NCI-H774 (cell line): Measurements from ENCODE around the gene SNAPIN.

Experiments
- DNase-seq: peaks from one replicate; lab custom pipeline; 2025; lab: John Stamatoyannopoulos, UW

SNAPIN gene

DNA sequence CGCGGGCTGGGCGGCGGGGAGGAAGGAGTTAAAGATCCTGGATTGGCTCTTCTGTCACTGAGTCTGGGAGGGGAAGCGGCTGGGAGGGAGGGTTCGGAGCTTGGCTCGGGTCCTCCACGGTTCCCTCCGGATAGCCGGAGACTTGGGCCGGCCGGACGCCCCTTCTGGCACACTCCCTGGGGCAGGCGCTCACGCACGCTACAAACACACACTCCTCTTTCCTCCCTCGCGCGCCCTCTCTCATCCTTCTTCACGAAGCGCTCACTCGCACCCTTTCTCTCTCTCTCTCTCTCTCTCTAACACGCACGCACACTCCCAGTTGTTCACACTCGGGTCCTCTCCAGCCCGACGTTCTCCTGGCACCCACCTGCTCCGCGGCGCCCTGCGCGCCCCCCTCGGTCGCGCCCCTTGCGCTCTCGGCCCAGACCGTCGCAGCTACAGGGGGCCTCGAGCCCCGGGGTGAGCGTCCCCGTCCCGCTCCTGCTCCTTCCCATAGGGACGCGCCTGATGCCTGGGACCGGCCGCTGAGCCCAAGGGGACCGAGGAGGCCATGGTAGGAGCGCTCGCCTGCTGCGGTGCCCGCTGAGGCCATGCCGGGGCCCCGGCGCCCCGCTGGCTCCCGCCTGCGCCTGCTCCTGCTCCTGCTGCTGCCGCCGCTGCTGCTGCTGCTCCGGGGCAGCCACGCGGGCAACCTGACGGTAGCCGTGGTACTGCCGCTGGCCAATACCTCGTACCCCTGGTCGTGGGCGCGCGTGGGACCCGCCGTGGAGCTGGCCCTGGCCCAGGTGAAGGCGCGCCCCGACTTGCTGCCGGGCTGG, 20.2 kb downstream of the SNAPIN start, which contains the start of gene NPR1:
TSS of gene NPR1 (plus strand) at position 170 of the 818 bp plus-strand sequence. CDS start at position 591, 421 bp downstream.
- no peak for DNase-seq

DNA sequence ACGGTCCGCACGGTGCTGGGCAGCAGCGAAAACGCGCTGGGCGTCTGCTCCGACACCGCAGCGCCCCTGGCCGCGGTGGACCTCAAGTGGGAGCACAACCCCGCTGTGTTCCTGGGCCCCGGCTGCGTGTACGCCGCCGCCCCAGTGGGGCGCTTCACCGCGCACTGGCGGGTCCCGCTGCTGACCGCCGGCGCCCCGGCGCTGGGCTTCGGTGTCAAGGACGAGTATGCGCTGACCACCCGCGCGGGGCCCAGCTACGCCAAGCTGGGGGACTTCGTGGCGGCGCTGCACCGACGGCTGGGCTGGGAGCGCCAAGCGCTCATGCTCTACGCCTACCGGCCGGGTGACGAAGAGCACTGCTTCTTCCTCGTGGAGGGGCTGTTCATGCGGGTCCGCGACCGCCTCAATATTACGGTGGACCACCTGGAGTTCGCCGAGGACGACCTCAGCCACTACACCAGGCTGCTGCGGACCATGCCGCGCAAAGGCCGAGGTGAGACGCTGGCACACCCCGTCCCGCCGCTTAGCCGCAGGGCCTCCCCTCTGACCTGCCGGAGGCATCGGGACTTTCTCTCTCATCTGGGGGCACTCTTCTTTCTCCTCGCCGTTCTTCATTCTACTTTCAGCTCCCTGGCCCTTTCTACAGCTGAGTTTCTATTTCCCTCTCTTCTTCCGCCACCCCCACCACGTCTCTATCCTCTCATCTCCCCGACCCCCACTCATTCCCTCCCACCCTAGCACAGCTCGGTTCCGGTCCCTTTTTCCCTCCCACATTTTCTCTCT, 21.0 kb downstream of the SNAPIN start:
- no peak for DNase-seq

DNA sequence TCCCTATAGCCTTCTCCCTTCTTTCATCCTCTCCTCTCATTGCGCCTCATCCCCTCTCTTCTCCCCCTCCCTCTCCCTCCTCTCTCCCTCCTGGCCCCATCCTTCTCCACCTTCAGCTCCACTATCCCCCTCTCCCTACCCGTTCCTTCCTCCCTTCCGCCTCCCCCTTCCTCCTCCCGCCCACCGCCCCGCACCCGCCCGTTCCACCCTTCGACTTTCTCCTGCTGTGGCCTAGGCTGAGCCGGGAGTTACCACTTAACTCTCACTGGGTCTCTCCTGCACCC, 21.6 kb downstream of the SNAPIN start:
- no peak for DNase-seq

DNA sequence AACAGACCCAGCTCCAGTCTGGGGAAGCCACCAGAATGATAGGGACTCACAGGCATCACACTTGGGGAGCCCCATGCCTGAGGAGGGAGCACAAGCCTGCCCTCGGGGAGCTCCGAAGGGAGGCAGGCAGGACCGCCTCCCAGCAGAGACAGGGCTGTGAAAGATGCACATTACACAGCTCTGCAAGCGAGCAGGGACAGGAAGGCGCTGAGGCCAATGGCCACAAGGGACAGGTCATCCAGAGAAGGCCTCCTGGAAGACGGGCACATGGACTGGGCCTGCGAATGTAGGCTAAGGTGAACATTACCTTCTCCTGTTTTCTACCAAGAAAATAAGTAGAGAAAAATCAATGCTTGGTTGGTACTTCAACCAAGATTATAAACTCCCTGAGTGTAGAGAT, 24.2 kb downstream of the SNAPIN start:
- DNase-seq: no peak

DNA sequence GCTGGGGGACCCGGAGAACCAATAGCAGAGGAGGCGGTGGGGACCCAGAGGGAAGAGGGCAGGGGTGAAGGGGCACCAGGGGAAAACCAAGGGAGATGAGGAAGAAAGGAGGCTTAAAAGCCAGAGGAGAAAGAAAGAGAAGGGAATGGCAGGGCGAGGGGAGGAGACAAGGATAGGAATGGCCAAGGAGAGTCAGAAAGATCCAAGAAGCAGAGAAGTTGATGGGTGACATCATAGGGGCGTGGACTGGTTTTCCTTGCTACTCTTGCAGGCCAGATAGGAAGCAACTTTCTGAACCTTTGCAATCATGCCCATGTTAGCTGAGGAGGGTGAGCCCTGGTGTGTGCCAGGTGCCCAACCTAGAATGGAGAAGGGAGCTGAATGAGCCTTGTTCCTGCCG, 25.4 kb downstream of the SNAPIN start:
- DNase-seq: no peak

DNA sequence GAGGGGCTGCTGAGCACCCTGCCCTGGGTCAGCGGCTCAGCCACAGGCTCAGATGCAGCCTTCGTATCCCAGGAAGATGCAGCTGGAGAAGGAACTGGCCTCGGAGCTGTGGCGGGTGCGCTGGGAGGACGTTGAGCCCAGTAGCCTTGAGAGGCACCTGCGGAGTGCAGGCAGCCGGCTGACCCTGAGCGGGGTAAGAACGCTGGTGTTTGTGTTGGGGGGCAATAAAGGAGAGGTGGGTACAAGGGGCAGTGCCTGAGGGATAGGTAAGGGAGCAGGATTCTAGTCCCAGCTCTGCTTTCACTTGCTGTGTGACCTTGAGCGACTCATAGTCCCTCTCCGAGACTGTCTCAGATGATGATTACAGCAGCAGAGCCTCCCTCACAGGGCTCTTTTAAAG, 26.4 kb downstream of the SNAPIN start:
- no peak for DNase-seq

DNA sequence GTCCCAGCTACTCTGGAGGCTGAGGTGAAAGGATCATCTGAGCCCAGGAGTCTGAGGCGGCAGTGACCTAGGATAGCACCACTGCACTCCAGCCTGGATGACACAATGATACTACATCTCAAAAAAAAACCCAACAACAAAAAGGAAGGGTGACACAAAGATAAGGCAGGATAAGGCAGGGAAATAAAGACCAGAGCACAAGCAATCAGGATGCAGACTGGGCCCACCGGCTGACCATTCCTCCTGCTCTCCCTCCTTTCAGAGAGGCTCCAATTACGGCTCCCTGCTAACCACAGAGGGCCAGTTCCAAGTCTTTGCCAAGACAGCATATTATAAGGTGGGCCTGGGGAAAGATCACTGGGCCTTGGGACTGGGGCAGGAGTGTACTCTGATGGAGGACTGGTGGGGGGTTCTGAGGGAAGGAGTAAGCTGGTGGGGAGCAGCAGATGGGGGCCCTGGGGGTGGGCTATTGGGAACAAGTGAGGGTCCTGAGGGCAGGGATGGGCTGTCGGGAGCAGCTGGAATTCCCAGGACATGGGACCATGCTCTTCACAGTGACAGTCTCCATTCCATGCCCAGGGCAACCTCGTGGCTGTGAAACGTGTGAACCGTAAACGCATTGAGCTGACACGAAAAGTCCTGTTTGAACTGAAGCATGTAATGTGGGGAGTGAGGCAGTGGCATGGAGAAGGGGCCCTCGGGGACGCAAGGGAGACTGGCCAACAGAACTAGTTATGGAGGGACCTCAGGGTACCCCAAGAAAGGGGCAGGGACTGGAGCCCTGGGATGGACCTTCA, 27.2 kb downstream of the SNAPIN start:
- DNase-seq: no peak

DNA sequence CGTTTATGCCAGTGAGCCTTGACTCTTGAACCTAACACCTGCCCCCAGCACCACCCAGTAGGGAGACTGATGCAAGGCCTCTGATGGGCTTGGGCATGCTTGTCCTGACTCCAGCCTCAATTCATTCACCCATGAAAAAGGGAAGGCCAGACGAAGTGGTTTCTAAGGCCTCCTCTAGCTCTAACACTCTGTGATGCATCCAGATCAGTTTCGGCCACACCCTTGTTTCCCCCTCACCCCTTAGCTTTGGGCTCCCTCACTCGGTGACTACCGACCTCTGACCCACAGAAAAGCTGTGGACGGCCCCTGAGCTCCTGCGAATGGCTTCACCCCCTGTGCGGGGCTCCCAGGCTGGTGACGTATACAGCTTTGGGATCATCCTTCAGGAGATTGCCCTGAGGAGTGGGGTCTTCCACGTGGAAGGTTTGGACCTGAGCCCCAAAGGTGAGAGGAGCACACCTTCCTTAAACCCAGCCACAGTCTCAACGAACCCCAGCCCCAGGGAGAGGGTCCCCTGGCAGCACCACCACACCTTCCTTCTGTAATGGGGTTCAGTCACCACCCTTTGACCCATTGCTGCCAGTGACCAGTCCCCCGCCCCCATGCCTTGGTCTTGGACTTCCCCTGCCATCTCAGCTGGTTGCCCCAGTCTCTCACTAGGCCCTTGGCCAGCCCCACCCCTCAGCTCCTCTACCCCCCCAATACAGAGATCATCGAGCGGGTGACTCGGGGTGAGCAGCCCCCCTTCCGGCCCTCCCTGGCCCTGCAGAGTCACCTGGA, 29.0 kb downstream of the SNAPIN start:
- DNase-seq: no peak

DNA sequence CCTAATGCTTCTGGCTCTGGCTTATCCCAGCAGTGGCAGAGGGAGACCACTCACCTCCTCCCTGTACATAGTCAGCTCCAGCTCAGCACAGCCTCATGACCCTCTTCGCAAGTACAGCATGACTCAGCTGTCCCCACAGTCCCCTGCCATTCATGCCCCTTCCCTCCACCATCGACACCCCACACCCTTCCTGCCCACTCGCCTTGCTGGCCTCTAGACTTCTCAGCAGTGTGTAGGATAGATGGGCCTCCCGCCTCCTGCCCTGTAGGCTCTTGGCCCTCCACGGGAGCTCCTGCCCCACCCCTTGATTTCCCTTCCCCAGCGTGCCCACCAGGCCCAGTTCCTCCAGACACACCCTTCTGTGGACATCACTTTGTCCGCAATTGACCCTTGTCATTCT, 29.8 kb downstream of the SNAPIN start:
- no peak for DNase-seq

DNA sequence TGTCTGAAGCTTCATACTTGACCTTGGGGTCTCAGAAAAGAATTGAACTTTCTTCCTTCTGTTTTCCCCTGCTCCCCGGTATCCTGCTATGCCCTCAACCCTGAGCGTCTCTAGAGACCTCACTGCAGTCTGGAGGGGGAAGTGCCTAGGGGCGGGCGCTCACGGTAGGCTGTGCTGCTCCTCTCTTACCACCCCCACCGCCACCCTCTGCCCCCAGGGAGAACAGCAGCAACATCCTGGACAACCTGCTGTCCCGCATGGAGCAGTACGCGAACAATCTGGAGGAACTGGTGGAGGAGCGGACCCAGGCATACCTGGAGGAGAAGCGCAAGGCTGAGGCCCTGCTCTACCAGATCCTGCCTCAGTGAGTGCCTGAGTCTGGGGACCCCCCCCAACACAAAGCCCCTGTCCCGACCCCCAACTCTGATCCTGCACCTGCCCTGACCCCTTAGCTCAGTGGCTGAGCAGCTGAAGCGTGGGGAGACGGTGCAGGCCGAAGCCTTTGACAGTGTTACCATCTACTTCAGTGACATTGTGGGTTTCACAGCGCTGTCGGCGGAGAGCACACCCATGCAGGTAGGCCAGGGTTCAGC, 30.3 kb downstream of the SNAPIN start:
- no peak for DNase-seq

DNA sequence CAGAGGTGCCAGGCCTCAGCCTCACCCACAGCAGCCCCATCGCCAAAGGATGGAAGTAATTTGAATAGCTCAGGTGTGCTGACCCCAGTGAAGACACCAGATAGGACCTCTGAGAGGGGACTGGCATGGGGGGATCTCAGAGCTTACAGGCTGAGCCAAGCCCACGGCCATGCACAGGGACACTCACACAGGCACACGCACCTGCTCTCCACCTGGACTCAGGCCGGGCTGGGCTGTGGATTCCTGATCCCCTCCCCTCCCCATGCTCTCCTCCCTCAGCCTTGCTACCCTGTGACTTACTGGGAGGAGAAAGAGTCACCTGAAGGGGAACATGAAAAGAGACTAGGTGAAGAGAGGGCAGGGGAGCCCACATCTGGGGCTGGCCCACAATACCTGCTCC, 35.0 kb downstream of the SNAPIN start:
- no peak for DNase-seq

DNA sequence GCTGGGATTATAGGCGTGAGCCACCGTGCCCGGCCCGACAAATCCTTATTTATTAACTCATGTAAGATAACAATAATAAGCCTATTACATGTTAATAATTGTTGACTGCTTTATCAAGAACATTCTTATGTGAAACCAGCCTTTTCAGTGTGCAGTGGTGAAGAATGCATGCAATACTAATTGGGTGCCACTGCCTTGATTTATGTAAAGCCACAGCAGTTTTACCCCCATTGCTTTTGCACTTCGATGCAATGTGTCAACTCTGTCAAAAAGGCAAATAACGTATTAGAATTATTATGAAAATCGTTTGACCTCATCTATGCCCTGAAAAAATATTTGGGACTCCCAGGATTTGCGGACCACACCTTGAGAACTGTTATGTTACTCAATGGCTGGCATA, 38.2 kb downstream of the SNAPIN start:
- DNase-seq: no peak

DNA sequence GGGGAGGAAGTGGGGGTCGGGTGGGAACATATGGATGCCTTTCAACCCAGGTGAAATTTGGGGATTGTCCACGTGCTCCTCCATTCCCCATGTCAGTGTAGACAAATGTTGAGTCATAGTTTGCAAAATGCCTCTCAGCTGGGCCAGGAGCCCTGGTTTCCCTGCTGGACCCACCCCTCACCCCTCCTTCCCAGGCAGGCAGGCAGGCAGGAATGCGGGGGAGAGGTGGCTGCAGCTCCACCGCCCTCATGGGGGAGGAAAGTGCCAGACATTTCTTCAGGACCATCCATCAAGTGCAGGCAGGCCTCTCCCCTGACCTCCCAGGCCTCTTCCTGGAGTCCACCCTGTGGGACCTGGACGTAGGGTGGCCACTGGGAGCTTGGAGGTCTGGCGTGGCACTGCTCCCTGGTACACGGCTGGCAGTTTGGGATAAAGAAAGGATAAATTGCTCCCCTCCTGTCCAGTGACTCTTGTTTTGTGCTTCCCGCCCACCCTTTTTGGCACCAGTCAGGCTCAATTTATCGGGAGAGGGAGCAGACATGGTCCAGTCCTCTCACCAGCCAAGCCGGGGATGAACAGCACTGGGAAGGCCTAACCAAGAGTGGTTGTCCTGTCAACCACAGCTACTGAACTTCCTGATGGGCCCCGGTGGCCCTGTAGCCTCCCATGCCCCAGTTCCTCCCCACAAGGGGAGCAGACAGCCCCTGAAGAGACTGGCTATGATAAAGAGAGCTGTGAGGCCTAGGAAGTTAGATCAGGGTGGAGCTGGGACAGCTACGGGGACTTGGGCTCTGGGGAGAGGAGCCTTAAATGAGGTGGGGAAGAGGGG, 38.9 kb downstream of the SNAPIN start:
- no peak for DNase-seq

DNA sequence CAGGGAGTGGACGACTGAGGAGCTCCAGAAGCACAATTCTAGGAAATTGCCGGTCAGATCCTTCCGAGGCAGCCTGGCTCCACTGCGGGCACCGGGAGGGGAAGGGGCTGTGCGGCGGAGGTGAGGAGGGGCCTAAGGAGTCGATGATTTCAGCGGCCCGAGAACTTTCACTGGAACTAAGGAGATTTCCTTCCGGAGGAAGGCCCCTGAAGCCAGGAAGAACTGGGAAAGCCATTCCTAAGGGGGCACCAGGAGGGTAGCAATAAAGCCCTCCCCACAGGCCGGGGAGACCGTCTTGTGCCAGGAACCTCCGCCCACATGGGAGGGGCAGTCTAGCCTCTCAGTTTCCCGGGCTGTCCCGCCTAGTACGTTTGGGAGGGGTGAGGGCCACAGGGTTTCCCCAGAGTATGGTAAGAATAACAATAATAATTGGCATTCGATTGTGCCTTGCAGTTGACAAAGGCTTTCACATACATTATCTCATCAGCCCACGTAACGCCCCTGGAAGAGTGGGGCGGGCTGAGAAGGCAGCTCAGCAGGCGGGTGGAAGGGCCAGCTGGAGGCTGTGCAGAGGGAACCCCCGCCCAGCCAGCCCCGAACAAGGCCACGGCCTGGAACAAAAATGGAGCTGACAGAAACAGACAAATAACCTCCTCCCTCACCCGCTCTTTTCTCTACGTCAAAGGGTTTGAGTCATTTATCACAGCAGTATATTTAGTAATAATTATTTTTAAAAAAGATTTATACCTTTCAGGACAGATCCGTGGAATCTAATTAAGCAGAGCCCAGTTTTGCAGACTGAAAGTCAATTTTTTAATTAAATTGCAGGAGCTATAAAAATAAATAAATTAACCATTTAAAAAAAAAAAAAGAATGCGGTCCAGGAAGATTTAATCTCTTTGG, 39.8 kb downstream of the SNAPIN start:
- no peak for DNase-seq

DNA sequence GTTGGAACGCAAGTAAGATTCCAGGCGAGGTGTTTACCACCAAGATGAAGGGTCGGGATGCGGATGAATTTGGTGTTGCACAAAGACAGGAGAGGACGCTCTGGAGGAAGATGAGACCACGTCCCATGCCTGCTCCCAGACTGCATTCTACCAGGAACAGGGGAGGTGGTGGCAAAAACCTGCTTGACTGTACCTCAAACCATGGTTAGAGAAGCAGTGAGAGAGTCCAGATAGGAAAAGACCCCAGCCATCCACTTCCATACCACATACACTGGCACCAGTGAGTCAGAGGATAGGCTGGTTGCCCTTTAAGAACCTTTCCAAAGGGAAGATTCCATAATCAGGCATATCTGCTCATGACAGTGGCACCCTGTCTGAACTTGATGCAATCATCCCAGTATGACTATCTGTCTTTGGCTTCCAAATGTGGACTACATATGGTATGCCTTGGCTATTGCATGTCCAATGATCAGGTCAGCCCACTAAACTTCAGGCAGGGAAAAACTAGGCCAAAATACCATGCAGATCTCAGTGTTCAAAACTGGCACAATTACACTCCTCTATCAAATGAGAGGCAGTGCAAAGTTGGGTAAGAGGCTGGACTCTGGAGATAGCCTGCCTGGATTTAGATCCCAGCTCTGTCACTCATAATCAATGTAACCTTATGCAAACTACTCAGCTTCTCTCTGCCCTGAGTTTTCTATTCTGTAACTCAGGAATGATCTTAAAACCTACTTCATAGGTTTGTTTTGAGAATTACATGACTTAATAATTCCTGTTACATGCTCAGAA, 40.6 kb downstream of the SNAPIN start:
- no peak for DNase-seq

DNA sequence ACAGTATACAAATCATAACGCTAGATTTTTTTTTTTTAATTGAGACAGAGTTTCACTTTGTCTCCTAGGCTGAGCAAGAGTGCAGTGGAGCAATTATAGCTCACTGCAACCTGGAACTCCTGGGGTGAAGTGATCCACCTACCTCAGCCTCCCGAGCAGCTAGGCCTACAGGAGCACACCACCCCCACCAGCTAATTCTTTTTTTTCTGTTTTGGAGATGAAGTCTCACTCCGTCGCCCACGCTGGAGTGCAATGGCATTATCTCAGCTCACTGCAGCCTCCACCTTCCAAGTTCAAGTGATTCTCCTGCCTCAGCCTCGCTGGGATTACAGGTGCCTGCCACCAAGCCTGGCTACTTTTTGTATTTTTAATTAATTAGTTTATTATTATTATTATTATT, 41.3 kb downstream of the SNAPIN start:
- DNase-seq: no peak

DNA sequence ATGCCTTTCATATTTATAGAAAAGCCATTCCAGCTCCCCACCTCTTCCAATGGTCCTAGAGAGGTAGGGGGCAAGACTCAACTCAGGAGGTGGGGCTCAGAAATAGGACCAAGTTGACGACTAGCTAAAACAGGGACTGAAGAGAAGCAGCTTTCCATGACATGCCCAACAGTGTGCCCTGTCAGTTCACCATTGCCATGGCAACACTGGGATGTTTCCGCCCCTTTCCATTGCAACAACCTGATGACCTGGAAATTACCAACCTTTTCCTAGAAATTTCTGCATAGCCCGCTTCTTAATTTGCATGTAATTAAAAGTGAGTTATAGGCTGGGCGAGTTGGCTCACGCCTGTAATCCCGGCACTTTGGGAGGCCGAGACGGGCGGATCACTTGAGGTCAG, 47.0 kb downstream of the SNAPIN start:
- no peak for DNase-seq

DNA sequence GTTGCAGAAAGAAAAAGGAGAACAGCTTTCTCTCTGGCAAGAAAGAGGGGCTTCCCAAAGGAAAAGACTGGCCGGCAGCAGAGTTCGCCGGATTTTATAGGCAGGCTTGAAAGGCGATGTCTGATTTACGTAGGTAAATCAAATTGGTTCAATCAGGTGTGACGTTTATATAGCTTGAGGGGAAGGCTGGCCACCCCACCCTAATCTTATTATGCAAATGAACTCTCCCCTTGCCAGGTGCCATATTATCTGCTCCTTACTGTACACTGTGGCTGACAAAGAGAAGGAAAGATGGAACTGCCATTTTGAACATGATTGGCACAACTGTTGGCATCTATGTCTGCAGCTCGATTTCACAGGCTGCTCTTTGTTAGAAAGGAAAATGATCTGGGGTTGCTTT, 52.5 kb downstream of the SNAPIN start:
- DNase-seq: no peak
